WTC11 (cell line): ENCODE data around the gene AQP12B.
"Not testable (repeated sequence)": the region's sequence is repeated elsewhere in the genome, so short reads cannot be mapped to it uniquely, and the experiment has no call there.

Experiments used
- AFF4 ChIP-seq: sonication (generic); formaldehyde crosslinking; IDR thresholded peaks from 2 replicates; pipeline ENCODE4 v1.8.1; 2023; ENCODE audit warnings: mild to moderate bottlenecking, missing genetic modification reagents, borderline replicate concordance
- CTCF ChIP-seq: fragments of 200-600 bp; IDR thresholded peaks from 2 replicates; pipeline ENCODE4 v1.8.0; 2022; ENCODE audit warnings: antibody characterized with exemption
- E2F5 ChIP-seq: sonication (generic); formaldehyde crosslinking; IDR thresholded peaks from 2 replicates; pipeline ENCODE4 v1.8.1; 2022; ENCODE audit warnings: mild to moderate bottlenecking, moderate library complexity, missing genetic modification reagents
- IRF1 ChIP-seq: sonication (generic); formaldehyde crosslinking; IDR thresholded peaks from 2 replicates; pipeline ENCODE4 v1.8.0; 2023; ENCODE audit warnings: missing genetic modification reagents
- NR1H2 ChIP-seq: sonication (generic); formaldehyde crosslinking; IDR thresholded peaks from 2 replicates; pipeline ENCODE4 v1.9.0; 2021; ENCODE audit warnings: mild to moderate bottlenecking, moderate library complexity, missing genetic modification reagents
- PRDM15 ChIP-seq: sonication (generic); formaldehyde crosslinking; IDR thresholded peaks from 2 replicates; pipeline ENCODE4 v1.8.0; 2022; ENCODE audit warnings: missing genetic modification reagents
- SMAD4 ChIP-seq: sonication (generic); formaldehyde crosslinking; IDR thresholded peaks from 2 replicates; pipeline ENCODE4 v1.8.0; 2022; ENCODE audit warnings: mild to moderate bottlenecking, missing genetic modification reagents

- TF ChIP-seq CTCF; IRF1 (CRISPR knock-in tag); NR1H2; E2F5 (CRISPR knock-in tag); AFF4 (CRISPR knock-in tag); SMAD4; PRDM15: not testable (repeated sequence)
These were observed 769 bp upstream of the AQP12B start for GRCh38 chr2:240683329-240683979.
